ENCODE results near the gene ZNF124.

Gene ZNF124

GRCh38 chr1:247185667-247186066 lies 13.8 kb upstream of the ZNF124 start:
- no peak for DNase-seq (ENCODE audit: low spot score)
- TF ChIP-seq CTCF (IDR thresholded peaks at IDR 0.05; ENCODE audit: extremely low read depth, missing control alignments), result no peak

DNA sequence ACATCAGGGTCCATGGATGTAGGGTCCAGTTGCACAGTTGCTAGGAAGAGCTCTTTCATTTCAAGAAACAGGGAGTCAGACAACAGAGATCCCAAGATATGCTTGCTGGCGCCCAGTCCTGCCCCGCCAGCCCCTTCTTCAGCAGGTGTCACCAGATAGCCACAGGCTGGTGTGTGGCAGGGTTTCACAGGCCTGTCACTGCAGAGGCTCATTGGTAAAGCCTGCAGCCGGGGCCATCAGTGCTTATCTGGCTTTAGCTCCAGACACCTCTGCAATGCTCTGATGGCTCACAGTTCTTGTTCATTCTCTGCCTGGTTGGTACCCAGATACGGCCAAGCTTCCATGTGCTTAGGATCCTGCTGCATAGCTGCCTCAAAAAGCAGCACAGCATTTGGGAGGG lies 12.4 kb upstream of the ZNF124 start:
- DNase-seq (ENCODE audit: low spot score), result no peak
- no peak for TF ChIP-seq CTCF (IDR thresholded peaks at IDR 0.05; ENCODE audit: extremely low read depth, missing control alignments)

GRCh38 chr1:247182994-247183393 lies 11.2 kb upstream of the ZNF124 start:
- DNase-seq (ENCODE audit: low spot score), result no peak
- TF ChIP-seq CTCF (IDR thresholded peaks at IDR 0.05; ENCODE audit: extremely low read depth, missing control alignments), result no peak

- TF ChIP-seq CTCF (IDR thresholded peaks at IDR 0.05; ENCODE audit: extremely low read depth, missing control alignments), result no peak
- DNase-seq (ENCODE audit: low spot score), result no peak
Measured at GRCh38 chr1:247180581-247180980, 8.8 kb upstream of the ZNF124 start.

GRCh38 chr1:247177755-247178154 lies 5.9 kb upstream of the ZNF124 start:
- no peak for TF ChIP-seq CTCF (IDR thresholded peaks at IDR 0.05; ENCODE audit: extremely low read depth, missing control alignments)
- DNase-seq (ENCODE audit: low spot score), result no peak

DNA sequence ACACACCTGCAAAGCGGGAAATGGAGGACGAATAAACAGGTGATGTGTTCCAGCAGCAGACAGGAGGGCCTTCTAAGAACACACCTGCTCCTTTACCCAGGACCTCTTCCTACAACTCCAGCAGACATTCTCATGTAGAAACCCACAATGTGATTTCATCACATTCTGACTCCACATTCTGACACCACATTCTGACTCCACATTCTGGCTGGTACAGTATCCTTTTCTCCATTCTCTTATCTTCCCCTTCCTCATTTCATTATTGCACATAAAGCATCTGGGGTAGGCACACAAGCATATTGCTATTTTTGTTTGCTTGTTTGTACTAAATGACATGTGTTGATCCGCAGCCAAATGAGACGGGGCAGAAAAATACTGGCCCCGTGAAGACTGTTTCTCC lies 3.6 kb upstream of the ZNF124 start:
- TF ChIP-seq CTCF (IDR thresholded peaks at IDR 0.05; ENCODE audit: extremely low read depth, missing control alignments), result no peak
- no peak for DNase-seq (ENCODE audit: low spot score)

- no peak for DNase-seq (ENCODE audit: low spot score)
- no peak for TF ChIP-seq CTCF (IDR thresholded peaks at IDR 0.05; ENCODE audit: extremely low read depth, missing control alignments)
Measured at GRCh38 chr1:247173431-247173830, 1.6 kb upstream of the ZNF124 start.
